SK-N-SH (cell line): ENCODE results near the gene MINDY4.

Source experiments
- GATA2 ChIP-seq: sonication (generic); formaldehyde crosslinking; IDR thresholded peaks from 2 replicates; pipeline ENCODE4 v1.5.0; 2020; ENCODE audit warnings: mild to moderate bottlenecking, missing genetic modification reagents
- TCF12 ChIP-seq: IDR thresholded peaks from 2 replicates; pipeline ENCODE4 v1.4.0; 2012
- TF ChIP-seq, protein P1 (sequence below): fragments of 200-600 bp; sonication (generic); IDR thresholded peaks from 2 replicates; pipeline ENCODE4 v1.6.1; 2017; ENCODE audit warnings: antibody characterized with exemption, mild to moderate bottlenecking, moderate library complexity
- TF ChIP-seq, protein P2 (sequence below): IDR thresholded peaks from 2 replicates; pipeline ENCODE4 v1.6.1; 2012; ENCODE audit warnings: mild to moderate bottlenecking, low read depth, low read length, moderate library complexity

DNA sequence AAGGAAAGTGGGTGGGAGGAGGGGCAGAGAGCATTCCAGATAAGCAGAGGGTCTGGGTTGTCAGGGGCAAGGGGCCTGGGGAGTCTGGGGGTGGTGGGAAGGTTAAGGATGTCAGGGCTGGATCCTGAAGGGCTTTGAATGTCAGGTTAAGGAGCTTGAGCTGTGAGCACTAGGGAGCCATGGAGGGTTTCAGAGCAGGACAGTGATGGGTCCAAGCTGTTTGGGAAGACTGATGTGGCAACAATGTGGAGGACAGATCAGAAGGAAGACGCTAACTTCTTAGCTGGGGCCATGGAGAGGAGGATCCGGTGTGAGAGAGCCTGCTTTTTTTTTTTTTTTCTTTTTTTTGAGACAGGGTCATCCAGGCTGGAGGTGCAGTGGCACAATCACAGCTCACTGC is 126.6 kb downstream of the MINDY4 start:
- no peak for TF ChIP-seq GATA2
- TF ChIP-seq, protein P1, sequence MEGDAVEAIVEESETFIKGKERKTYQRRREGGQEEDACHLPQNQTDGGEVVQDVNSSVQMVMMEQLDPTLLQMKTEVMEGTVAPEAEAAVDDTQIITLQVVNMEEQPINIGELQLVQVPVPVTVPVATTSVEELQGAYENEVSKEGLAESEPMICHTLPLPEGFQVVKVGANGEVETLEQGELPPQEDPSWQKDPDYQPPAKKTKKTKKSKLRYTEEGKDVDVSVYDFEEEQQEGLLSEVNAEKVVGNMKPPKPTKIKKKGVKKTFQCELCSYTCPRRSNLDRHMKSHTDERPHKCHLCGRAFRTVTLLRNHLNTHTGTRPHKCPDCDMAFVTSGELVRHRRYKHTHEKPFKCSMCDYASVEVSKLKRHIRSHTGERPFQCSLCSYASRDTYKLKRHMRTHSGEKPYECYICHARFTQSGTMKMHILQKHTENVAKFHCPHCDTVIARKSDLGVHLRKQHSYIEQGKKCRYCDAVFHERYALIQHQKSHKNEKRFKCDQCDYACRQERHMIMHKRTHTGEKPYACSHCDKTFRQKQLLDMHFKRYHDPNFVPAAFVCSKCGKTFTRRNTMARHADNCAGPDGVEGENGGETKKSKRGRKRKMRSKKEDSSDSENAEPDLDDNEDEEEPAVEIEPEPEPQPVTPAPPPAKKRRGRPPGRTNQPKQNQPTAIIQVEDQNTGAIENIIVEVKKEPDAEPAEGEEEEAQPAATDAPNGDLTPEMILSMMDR = no peak
- TF ChIP-seq, protein P2, sequence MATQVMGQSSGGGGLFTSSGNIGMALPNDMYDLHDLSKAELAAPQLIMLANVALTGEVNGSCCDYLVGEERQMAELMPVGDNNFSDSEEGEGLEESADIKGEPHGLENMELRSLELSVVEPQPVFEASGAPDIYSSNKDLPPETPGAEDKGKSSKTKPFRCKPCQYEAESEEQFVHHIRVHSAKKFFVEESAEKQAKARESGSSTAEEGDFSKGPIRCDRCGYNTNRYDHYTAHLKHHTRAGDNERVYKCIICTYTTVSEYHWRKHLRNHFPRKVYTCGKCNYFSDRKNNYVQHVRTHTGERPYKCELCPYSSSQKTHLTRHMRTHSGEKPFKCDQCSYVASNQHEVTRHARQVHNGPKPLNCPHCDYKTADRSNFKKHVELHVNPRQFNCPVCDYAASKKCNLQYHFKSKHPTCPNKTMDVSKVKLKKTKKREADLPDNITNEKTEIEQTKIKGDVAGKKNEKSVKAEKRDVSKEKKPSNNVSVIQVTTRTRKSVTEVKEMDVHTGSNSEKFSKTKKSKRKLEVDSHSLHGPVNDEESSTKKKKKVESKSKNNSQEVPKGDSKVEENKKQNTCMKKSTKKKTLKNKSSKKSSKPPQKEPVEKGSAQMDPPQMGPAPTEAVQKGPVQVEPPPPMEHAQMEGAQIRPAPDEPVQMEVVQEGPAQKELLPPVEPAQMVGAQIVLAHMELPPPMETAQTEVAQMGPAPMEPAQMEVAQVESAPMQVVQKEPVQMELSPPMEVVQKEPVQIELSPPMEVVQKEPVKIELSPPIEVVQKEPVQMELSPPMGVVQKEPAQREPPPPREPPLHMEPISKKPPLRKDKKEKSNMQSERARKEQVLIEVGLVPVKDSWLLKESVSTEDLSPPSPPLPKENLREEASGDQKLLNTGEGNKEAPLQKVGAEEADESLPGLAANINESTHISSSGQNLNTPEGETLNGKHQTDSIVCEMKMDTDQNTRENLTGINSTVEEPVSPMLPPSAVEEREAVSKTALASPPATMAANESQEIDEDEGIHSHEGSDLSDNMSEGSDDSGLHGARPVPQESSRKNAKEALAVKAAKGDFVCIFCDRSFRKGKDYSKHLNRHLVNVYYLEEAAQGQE = no peak
- TF ChIP-seq TCF12 = no peak
